DND-41 (cell line): ENCODE data around the gene CACNA2D3.

Source experiments
- ATAC-seq: fragments of 200-7000 bp; cut with Tn5 transposase; 3 replicates; pipeline ENCODE4 v1.9.1; 2021; ENCODE audit warnings: low read depth; ENCODE audit not compliant: insufficient read depth
- DNase-seq: peaks from one replicate; pipeline ENCODE4 v3.0.0-alpha.2; 2020
- H2AFZ ChIP-seq: 2 replicates; pipeline ENCODE4 v1.6.0; 2012; ENCODE audit warnings: low read depth, low read length
- H3K27ac ChIP-seq: 2 replicates; pipeline ENCODE4 v1.5.1; 2012; ENCODE audit warnings: low read length, inconsistent platforms
- H3K27me3 ChIP-seq: fragments of 200-600 bp; sonication (generic); 2 replicates; pipeline ENCODE4 v1.6.0; 2012; ENCODE audit warnings: low read length, mild to moderate bottlenecking, inconsistent platforms; ENCODE audit not compliant: insufficient read depth, poor library complexity
- H3K36me3 ChIP-seq: 2 replicates; pipeline ENCODE4 v1.5.1; 2012; ENCODE audit warnings: low read length, inconsistent platforms; ENCODE audit not compliant: insufficient read depth
- H3K4me1 ChIP-seq: 2 replicates; pipeline ENCODE4 v1.5.1; 2012; ENCODE audit warnings: mild to moderate bottlenecking, low read length; ENCODE audit not compliant: insufficient read depth
- H3K4me2 ChIP-seq: 2 replicates; pipeline ENCODE4 v1.6.0; 2012; ENCODE audit warnings: mild to moderate bottlenecking, moderate library complexity, low read length, inconsistent platforms; ENCODE audit not compliant: insufficient read depth
- H3K4me3 ChIP-seq, 2 experiments: fragments of 200-600 bp in 1 of 2; shearing (Covaris generic) in 1 of 2; 2 replicates each; pipeline ENCODE4 v1.5.1; 2012 to 2016; ENCODE audit warnings: inconsistent platforms in 2 of 2, low read length in 2 of 2, mild to moderate bottlenecking in 2 of 2, low read depth in 1 of 2, moderate library complexity in 1 of 2
- H3K79me2 ChIP-seq: 2 replicates; pipeline ENCODE4 v1.6.0; 2012; ENCODE audit warnings: low read length, inconsistent platforms; ENCODE audit not compliant: insufficient read depth
- H3K9ac ChIP-seq: 2 replicates; pipeline ENCODE4 v1.6.0; 2012; ENCODE audit warnings: low read depth, mild to moderate bottlenecking, inconsistent platforms, low read length, moderate library complexity
- H3K9me3 ChIP-seq: 2 replicates; pipeline ENCODE4 v1.5.1; 2012; ENCODE audit warnings: low read length, moderate library complexity, mild to moderate bottlenecking, inconsistent platforms; ENCODE audit not compliant: insufficient read depth, severe bottlenecking
- H4K20me1 ChIP-seq: 2 replicates; pipeline ENCODE4 v1.6.0; 2012; ENCODE audit warnings: low read length; ENCODE audit not compliant: insufficient read depth
- CTCF ChIP-seq: IDR thresholded peaks from 2 replicates; pipeline ENCODE4 v1.5.1; 2012; ENCODE audit warnings: borderline replicate concordance, low read length, moderate library complexity, mild to moderate bottlenecking; ENCODE audit not compliant: poor library complexity, severe bottlenecking; ENCODE audit errors: extremely low read depth
- EZH2 ChIP-seq: IDR thresholded peaks from 3 replicates; pipeline ENCODE4 v1.6.1; 2012; ENCODE audit warnings: borderline replicate concordance, low read depth, mild to moderate bottlenecking, moderate library complexity, low read length, inconsistent platforms; ENCODE audit not compliant: severe bottlenecking

Gene CACNA2D3

GRCh38 chr3:54408328-54408727 is 286.0 kb downstream of the CACNA2D3 start:
- H3K9ac ChIP-seq, result no peak overlapping the region
- no peak for ATAC-seq
- no peaks in the 10 kb centered on the region for H4K20me1 ChIP-seq
- H3K4me2 ChIP-seq, result no peak overlapping the region
- no peaks in the 10 kb centered on the region for H3K4me1 ChIP-seq
- H3K79me2 ChIP-seq, result no peaks in the 10 kb centered on the region
- H3K27ac ChIP-seq, result no peak overlapping the region
- TF ChIP-seq CTCF (no peak), EZH2 (no peak)
- H3K27me3 ChIP-seq, result no peaks in the 10 kb centered on the region
- DNase-seq, result no peak
- no peaks in the 10 kb centered on the region for H3K9me3 ChIP-seq
- no peaks in the 10 kb centered on the region for H3K36me3 ChIP-seq
- H3K4me3 ChIP-seq, result no peak overlapping the region
- no peak overlapping the region for H2AFZ ChIP-seq

GRCh38 chr3:54421943-54422342 is 299.6 kb downstream of the CACNA2D3 start:
- Histone ChIP-seq H4K20me1 (no peaks in the 10 kb centered on the region), H3K79me2 (no peaks in the 10 kb centered on the region), H3K4me3 (no peak overlapping the region), H3K4me1 (no peaks in the 10 kb centered on the region), H3K27me3 (peaks cover 3% of the 10 kb centered on the region), H3K9ac (no peak overlapping the region), H3K36me3 (no peaks in the 10 kb centered on the region), H3K9me3 (no peaks in the 10 kb centered on the region), H3K27ac (no peak overlapping the region), H3K4me2 (no peak overlapping the region), H2AFZ (no peak overlapping the region)
- ATAC-seq (no peak), DNase-seq (no peak)
- TF ChIP-seq CTCF (no peak), EZH2 (no peak)

GRCh38 chr3:54424292-54424691 is 301.9 kb downstream of the CACNA2D3 start:
- H3K4me3 ChIP-seq, result no peak overlapping the region
- ATAC-seq (no peak), DNase-seq (no peak)
- H3K27ac ChIP-seq, result no peak overlapping the region
- no peak overlapping the region for H3K4me2 ChIP-seq
- no peaks in the 10 kb centered on the region for H3K9me3 ChIP-seq
- H3K79me2 ChIP-seq, result no peaks in the 10 kb centered on the region
- no peaks in the 10 kb centered on the region for H4K20me1 ChIP-seq
- H3K36me3 ChIP-seq, result no peaks in the 10 kb centered on the region
- peaks cover 3% of the 10 kb centered on the region for H3K27me3 ChIP-seq
- no peaks in the 10 kb centered on the region for H3K4me1 ChIP-seq
- no peak overlapping the region for H3K9ac ChIP-seq
- no peak for TF ChIP-seq CTCF
- no peak for TF ChIP-seq EZH2
- H2AFZ ChIP-seq, result no peak overlapping the region

GRCh38 chr3:54426381-54426780 is 304.0 kb downstream of the CACNA2D3 start:
- H3K4me1 ChIP-seq, result no peaks in the 10 kb centered on the region
- peaks cover 3% of the 10 kb centered on the region for H3K27me3 ChIP-seq
- H3K27ac ChIP-seq, result no peak overlapping the region
- ATAC-seq (no peak), DNase-seq (no peak)
- H3K4me3 ChIP-seq, result no peak overlapping the region
- TF ChIP-seq CTCF (no peak), EZH2 (no peak)
- no peak overlapping the region for H3K9ac ChIP-seq
- H2AFZ ChIP-seq, result no peak overlapping the region
- no peaks in the 10 kb centered on the region for H3K79me2 ChIP-seq
- H3K9me3 ChIP-seq, result no peaks in the 10 kb centered on the region
- no peaks in the 10 kb centered on the region for H4K20me1 ChIP-seq
- H3K4me2 ChIP-seq, result no peak overlapping the region
- H3K36me3 ChIP-seq, result no peaks in the 10 kb centered on the region
